Thyroid gland (tissue), 4 donors: Measurements from ENCODE around the gene RAP1GAP2. TPM values are rescaled to one million over a fixed set of nuclear protein-coding genes. Genes with fewer than 3 reads are reported as not detected.
"Not testable (repeated sequence)": the region's sequence is repeated elsewhere in the genome, so short reads cannot be mapped to it uniquely, and the experiment has no call there.

ENCODE experiments used
- DNase-seq, 2 donors: peaks; one replicate each; pipeline ENCODE4 v3.0.0-alpha.2; 2019
- H3K27ac ChIP-seq, 3 donors: fragments of 200-600 bp; sonication (generic); 1 replicate in 2 of 3; 2 replicates in 1 of 3; pipeline ENCODE4 v1.5.1; 2016 to 2019; ENCODE audit warnings: mild to moderate bottlenecking in 1 of 3, moderate library complexity in 1 of 3
- H3K27me3 ChIP-seq: fragments of 200-600 bp; sonication (generic); one replicate; pipeline ENCODE4 v1.5.1; 2019
- H3K36me3 ChIP-seq, 2 donors: fragments of 200-600 bp; sonication (generic); one replicate each; pipeline ENCODE4 v1.5.1; 2016 to 2019
- H3K4me1 ChIP-seq, 2 donors: fragments of 200-600 bp; sonication (generic); one replicate each; pipeline ENCODE4 v1.5.1; 2017 to 2019
- H3K4me3 ChIP-seq, 3 donors: fragments of 200-600 bp; sonication (generic); replicated peaks in 1 of 3; 1 replicate in 2 of 3; 2 replicates in 1 of 3; pipeline ENCODE4 v1.5.1; 2016; ENCODE audit warnings: mild to moderate bottlenecking in 1 of 3
- H3K9me3 ChIP-seq: fragments of 200-600 bp; sonication (generic); one replicate; pipeline ENCODE4 v1.5.1; 2017
- POLR2A ChIP-seq, 2 donors: fragments of 450-650 bp; IDR thresholded peaks; one replicate each; pipeline ENCODE4 v1.6.1; 2017; ENCODE audit warnings: antibody characterized with exemption in 2 of 2, mild to moderate bottlenecking in 2 of 2, moderate library complexity in 1 of 2
- WGBS, 2 donors: methylation state at CpG; one replicate each; pipeline ENCODE4 v1.1.5; 2017; 5-methylcytosine and 5-hydroxymethylcytosine counted together
- intact Hi-C: fragments of 100-400 bp; cut with DNase I; formaldehyde crosslinking; loops from one replicate; pipeline ENCODE4 v1.15.1; 2023
- total RNA-seq, 4 donors: library from RNA; depleted of rRNA; stranded (reverse); fragments of >200 nt; gene quantifications; one replicate each; pipeline ENCODE4 v1.2.3, GENCODE V29; 2016
- TF ChIP-seq, protein P1 (sequence below), 6 experiments: fragments of 200-600 bp in 3 of 6; fragments of 450-650 bp in 3 of 6; sonication (generic) in 3 of 6; IDR thresholded peaks; one replicate each; pipeline ENCODE4 v1.5.1; 2016 to 2019; ENCODE audit warnings: antibody characterized with exemption in 6 of 6, mild to moderate bottlenecking in 2 of 6, inconsistent platforms in 1 of 6, moderate library complexity in 1 of 6

RAP1GAP2 gene
- total RNA-seq, 4 donors from 2014 or later: 5.9 to 8.4 (median 6.8) TPM

DNA sequence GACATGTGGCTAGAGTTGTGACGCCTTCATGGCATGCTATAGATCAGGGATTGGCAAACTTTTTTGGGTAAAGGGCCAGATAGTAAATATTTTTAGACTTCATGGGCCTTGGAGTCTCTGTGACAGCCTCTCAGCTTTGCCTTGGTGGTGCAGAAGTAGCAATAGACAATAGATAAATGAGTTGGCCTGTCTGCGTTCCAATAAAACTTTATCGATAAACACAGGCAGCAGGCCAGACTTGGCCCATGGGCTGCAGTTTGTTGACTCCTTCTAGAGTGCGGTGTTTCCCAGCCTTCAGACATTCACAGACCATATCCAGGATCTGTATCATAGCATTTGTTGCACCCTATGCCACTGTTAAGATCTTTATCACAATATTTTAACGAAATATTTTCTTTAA is 190.7 kb downstream of the RAP1GAP2 start:
- TF ChIP-seq, protein P1, sequence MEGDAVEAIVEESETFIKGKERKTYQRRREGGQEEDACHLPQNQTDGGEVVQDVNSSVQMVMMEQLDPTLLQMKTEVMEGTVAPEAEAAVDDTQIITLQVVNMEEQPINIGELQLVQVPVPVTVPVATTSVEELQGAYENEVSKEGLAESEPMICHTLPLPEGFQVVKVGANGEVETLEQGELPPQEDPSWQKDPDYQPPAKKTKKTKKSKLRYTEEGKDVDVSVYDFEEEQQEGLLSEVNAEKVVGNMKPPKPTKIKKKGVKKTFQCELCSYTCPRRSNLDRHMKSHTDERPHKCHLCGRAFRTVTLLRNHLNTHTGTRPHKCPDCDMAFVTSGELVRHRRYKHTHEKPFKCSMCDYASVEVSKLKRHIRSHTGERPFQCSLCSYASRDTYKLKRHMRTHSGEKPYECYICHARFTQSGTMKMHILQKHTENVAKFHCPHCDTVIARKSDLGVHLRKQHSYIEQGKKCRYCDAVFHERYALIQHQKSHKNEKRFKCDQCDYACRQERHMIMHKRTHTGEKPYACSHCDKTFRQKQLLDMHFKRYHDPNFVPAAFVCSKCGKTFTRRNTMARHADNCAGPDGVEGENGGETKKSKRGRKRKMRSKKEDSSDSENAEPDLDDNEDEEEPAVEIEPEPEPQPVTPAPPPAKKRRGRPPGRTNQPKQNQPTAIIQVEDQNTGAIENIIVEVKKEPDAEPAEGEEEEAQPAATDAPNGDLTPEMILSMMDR (IDR thresholded peaks at IDR 0.05): no peak
- no peak for TF ChIP-seq POLR2A (IDR thresholded peaks at IDR 0.05)
- Histone ChIP-seq H3K27ac (no peak overlapping the region), H3K4me1 (no peaks in the 10 kb centered on the region), H3K27me3 (no peaks in the 10 kb centered on the region), H3K4me3 (no peak overlapping the region), H3K9me3 (no peaks in the 10 kb centered on the region), H3K36me3 (no peaks in the 10 kb centered on the region)
- WGBS, 2 donors: 94 to 98% methylated on average over 5 of the region's 5 CpGs
- intact Hi-C loops: no loop called here
- no peak for DNase-seq

DNA sequence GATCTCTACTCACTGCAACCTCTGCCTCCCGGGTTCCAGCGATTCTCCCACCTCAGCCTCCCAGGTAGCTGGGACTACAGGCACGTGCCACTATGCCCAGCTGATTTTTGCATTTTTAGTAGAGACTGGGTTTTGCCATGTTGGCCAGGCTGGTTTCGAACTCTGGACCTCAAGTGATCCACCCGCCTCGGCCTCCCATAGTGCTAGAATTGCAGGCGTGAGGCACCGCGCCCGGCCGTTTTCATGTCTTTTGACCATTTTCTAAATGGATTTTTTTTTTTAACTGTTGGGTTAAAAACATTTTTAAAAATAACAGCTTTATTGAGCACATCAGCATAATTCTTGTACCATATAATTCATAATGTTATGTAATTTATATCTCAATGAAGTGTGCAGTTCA is 193.2 kb downstream of the RAP1GAP2 start:
- H3K4me3 ChIP-seq, H3K9me3 ChIP-seq, H3K27ac ChIP-seq, H3K4me1 ChIP-seq, H3K27me3 ChIP-seq, DNase-seq, intact Hi-C loops, H3K36me3 ChIP-seq: not testable (repeated sequence)
- WGBS, 2 donors: 85 to 97% methylated on average over 11 of the region's 11 CpGs

DNA sequence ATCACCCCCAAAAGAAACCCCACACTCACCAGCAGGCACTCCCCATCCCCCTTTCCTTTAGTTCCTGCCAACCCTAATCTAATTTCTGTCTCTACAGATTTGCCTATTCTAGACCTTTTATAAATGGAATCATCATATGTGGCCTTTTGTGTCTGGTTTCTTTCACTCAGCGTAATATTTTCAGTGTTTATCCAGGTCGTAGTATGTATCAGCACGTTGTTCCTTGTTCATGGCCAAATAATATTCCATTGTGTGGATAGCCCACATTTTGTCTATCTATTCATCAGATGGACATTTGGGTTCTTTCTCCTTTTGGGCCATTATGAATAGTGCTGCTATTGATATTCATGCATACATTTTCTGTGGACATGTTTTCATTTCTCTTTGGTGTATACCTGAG is 193.6 kb downstream of the RAP1GAP2 start:
- TF ChIP-seq, protein P1 (IDR thresholded peaks at IDR 0.05): no peak
- no peak for TF ChIP-seq POLR2A (IDR thresholded peaks at IDR 0.05)
- Histone ChIP-seq H3K9me3 (no peaks in the 10 kb centered on the region), H3K36me3 (no peaks in the 10 kb centered on the region), H3K4me3 (no peak overlapping the region), H3K27ac (no peak overlapping the region), H3K27me3 (no peaks in the 10 kb centered on the region), H3K4me1 (no peaks in the 10 kb centered on the region)
- intact Hi-C loops: no loop called here
- WGBS, 2 donors: 96 to 98% methylated on average over 3 of the region's 3 CpGs
- no peak for DNase-seq

DNA sequence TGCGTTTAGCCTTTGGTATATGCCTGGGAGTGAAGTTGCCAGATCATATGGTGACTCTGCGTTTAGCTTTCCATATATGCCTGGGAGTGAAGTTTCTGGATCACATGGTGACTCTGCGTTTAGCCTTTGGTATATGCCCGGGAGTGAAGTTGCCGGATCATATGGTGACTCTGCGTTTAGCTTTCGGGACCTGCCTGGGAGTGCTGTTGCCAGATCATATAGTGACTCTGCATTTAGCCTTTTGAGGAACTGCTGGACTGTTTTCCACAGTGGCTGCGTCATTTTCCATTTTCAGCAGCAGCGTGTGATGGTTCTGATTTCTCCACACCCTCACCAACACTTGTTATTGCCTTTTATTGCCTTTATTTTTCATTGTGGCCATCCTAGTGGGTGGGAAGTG is 194.2 kb downstream of the RAP1GAP2 start:
- intact Hi-C loops: no loop called here
- Histone ChIP-seq H3K36me3 (no peaks in the 10 kb centered on the region), H3K27ac (no peak overlapping the region), H3K4me3 (no peak overlapping the region), H3K27me3 (no peaks in the 10 kb centered on the region), H3K4me1 (no peaks in the 10 kb centered on the region), H3K9me3 (no peaks in the 10 kb centered on the region)
- no peak for DNase-seq
- 95 to 97% methylated on average over 9 of the region's 9 CpGs for WGBS, 2 donors
- no peak for TF ChIP-seq POLR2A (IDR thresholded peaks at IDR 0.05)
- TF ChIP-seq, protein P1 (IDR thresholded peaks at IDR 0.05): no peak

DNA sequence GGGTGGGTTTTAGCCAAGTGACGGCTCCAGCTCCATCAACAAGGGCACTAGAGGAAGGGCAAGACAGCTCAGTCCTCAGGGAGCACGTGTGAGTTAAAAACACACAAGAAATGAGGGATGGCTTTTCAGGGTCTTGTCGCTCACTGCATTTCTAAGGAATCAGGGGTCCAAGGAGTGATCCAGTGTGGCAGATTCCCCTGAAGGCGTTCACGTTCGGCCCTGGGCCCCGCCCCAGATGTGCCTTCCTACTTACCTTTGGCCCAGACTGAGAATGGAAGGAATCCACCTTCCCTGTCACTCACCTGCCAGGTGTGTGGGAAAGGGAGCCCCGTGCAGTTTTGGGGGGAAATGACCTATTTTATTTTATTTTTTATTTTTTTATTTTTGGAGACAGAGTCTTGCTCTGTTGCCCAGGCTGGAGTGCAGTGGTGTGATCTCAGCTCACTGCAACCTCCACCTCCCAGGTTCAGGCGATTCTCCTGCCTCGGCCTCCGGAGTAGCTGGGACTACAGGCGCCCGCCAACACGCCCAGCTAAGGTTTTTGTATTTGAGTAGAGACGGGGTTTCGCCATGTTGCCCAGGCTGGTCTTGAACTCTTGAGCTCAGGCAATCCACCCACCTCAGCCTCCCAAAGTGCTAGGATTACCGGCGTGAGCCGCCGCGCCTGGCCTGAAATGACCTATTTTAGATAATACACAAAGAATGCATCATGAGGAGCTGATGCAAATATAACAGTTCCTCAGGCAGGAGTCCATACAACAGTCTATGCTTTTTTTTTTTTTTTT is 195.3 kb downstream of the RAP1GAP2 start:
- H3K4me1 ChIP-seq, H3K27me3 ChIP-seq, H3K36me3 ChIP-seq, H3K4me3 ChIP-seq, intact Hi-C loops, DNase-seq, H3K9me3 ChIP-seq, H3K27ac ChIP-seq: not testable (repeated sequence)
- 93 to 97% methylated on average over 21 of the region's 21 CpGs for WGBS, 2 donors

DNA sequence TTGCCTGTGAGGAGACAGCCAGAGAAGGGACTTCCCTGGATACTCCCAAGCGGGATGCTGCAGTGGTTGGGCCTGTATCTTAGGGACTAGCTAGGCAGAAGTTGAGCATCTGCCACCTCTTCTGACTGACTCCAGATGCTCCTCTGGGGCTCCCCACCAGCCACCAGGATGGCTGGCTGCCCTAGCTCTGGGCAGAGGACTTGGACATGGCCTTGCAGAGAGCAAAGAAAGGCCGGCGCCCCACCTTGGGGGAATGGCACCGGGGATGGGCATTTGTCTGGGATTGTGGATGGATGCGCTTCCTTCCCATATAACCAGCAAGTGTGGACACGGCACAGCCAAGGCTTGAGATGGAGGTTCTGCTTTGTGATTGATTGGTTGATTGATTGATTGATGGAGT is 198.2 kb downstream of the RAP1GAP2 start:
- 97 to 100% methylated on average over 4 to 6 of the region's 6 CpGs for WGBS, 2 donors
- H3K36me3 ChIP-seq: no peaks in the 10 kb centered on the region
- H3K4me3 ChIP-seq: no peak overlapping the region
- no peaks in the 10 kb centered on the region for H3K9me3 ChIP-seq
- TF ChIP-seq, protein P1 (IDR thresholded peaks at IDR 0.05): no peak
- no peak for TF ChIP-seq POLR2A (IDR thresholded peaks at IDR 0.05)
- peaks cover 0 to 6% of the 10 kb centered on the region in 2 donors for H3K4me1 ChIP-seq
- H3K27ac ChIP-seq: no peak overlapping the region
- DNase-seq: no peak
- intact Hi-C loops: no loop called here
- H3K27me3 ChIP-seq: no peaks in the 10 kb centered on the region
